ENCODE data around the gene PTPRJ.
"Not testable (repeated sequence)": the region's sequence is repeated elsewhere in the genome, so short reads cannot be mapped to it uniquely, and the experiment has no call there.

Gene PTPRJ

GRCh38 chr11:48114740-48115139 is 134.4 kb downstream of the PTPRJ start:
- H3K4me3 ChIP-seq (ENCODE audit: low read length): no peak overlapping the region
- no peak for TF ChIP-seq ZNF274 (IDR thresholded peaks at IDR 0.05; ENCODE audit: low read depth, low read length)

GRCh38 chr11:48116437-48117228 is 136.3 kb downstream of the PTPRJ start:
- H3K4me3 ChIP-seq (ENCODE audit: low read length): no peak overlapping the region
- no peak for TF ChIP-seq ZNF274 (IDR thresholded peaks at IDR 0.05; ENCODE audit: low read depth, low read length)

- no peak for TF ChIP-seq ZNF274 (IDR thresholded peaks at IDR 0.05; ENCODE audit: low read depth, low read length)
- no peak overlapping the region for H3K4me3 ChIP-seq (ENCODE audit: low read length)
Observed at GRCh38 chr11:48122246-48122645, 141.9 kb downstream of the PTPRJ start.

GRCh38 chr11:48122656-48123055 is 142.3 kb downstream of the PTPRJ start:
- no peak for TF ChIP-seq ZNF274 (IDR thresholded peaks at IDR 0.05; ENCODE audit: low read depth, low read length)
- no peak overlapping the region for H3K4me3 ChIP-seq (ENCODE audit: low read length)

- TF ChIP-seq ZNF274 (IDR thresholded peaks at IDR 0.05; ENCODE audit: low read depth, low read length): no peak
Observed at GRCh38 chr11:48123254-48123875, 143.0 kb downstream of the PTPRJ start.

GRCh38 chr11:48123934-48124755 is 143.8 kb downstream of the PTPRJ start:
- TF ChIP-seq ZNF274 (IDR thresholded peaks at IDR 0.05; ENCODE audit: low read depth, low read length): no peak
- H3K4me3 ChIP-seq (ENCODE audit: low read length): no peak overlapping the region

More at GRCh38 chr11:48123254-48123875, 143.0 kb downstream of the PTPRJ start:
- H3K4me3 ChIP-seq (ENCODE audit: low read length): no peak overlapping the region

GRCh38 chr11:48124880-48125279 is 144.5 kb downstream of the PTPRJ start:
- H3K4me3 ChIP-seq (ENCODE audit: low read length): no peak overlapping the region
- TF ChIP-seq ZNF274 (IDR thresholded peaks at IDR 0.05; ENCODE audit: low read depth, low read length): no peak

- TF ChIP-seq ZNF274 (IDR thresholded peaks at IDR 0.05; ENCODE audit: low read depth, low read length): no peak
- H3K4me3 ChIP-seq (ENCODE audit: low read length): no peak overlapping the region
Observed at GRCh38 chr11:48125866-48126265, 145.5 kb downstream of the PTPRJ start.

GRCh38 chr11:48127521-48128183 is 147.3 kb downstream of the PTPRJ start:
- H3K4me3 ChIP-seq (ENCODE audit: low read length): no peak overlapping the region
- TF ChIP-seq ZNF274 (IDR thresholded peaks at IDR 0.05; ENCODE audit: low read depth, low read length): no peak

GRCh38 chr11:48129697-48130395 is 149.5 kb downstream of the PTPRJ start:
- no peak for TF ChIP-seq ZNF274 (IDR thresholded peaks at IDR 0.05; ENCODE audit: low read depth, low read length)
- H3K4me3 ChIP-seq (ENCODE audit: low read length): no peak overlapping the region

- no peak for TF ChIP-seq ZNF274 (IDR thresholded peaks at IDR 0.05; ENCODE audit: low read depth, low read length)
Observed at GRCh38 chr11:48134221-48134922, 154.0 kb downstream of the PTPRJ start.

GRCh38 chr11:48138222-48138621 is 157.9 kb downstream of the PTPRJ start:
- TF ChIP-seq ZNF274 (IDR thresholded peaks at IDR 0.05; ENCODE audit: low read depth, low read length): no peak
- H3K4me3 ChIP-seq (ENCODE audit: low read length): no peak overlapping the region

More at GRCh38 chr11:48134221-48134922, 154.0 kb downstream of the PTPRJ start:
- H3K4me3 ChIP-seq (ENCODE audit: low read length): no peak overlapping the region

GRCh38 chr11:48139896-48140295 is 159.5 kb downstream of the PTPRJ start:
- not testable (repeated sequence) for H3K4me3 ChIP-seq (ENCODE audit: low read length)
